Spleen (tissue), 11 donors: ENCODE measurements around the gene RS1. TPM values are rescaled to one million over a fixed set of nuclear protein-coding genes. Genes with fewer than 3 reads are reported as not detected.

ENCODE experiments used
- DNase-seq: peaks from one replicate; pipeline ENCODE4 v3.0.0-alpha.2; 2020
- H3K27ac ChIP-seq, 8 donors: fragments of 200-600 bp; sonication (generic) in 7 of 8; 1 replicate in 4 of 8; 2 replicates in 4 of 8; pipeline versions ENCODE4 v1.5.0 to v1.8.0; 2016 to 2021; ENCODE audit warnings: inconsistent platforms in 4 of 8, mild to moderate bottlenecking in 4 of 8, moderate library complexity in 1 of 8
- H3K27me3 ChIP-seq, 7 donors: fragments of 200-600 bp; sonication (generic) in 6 of 7; replicated peaks in 1 of 7; 1 replicate in 4 of 7; 2 replicates in 3 of 7; pipeline versions ENCODE4 v1.5.0 to v1.8.0; 2016 to 2021; ENCODE audit warnings: inconsistent platforms in 3 of 7, mild to moderate bottlenecking in 1 of 7
- H3K36me3 ChIP-seq, 6 donors: fragments of 200-600 bp; sonication (generic) in 5 of 6; 1 replicate in 4 of 6; 2 replicates in 2 of 6; pipeline versions ENCODE4 v1.5.0 to v1.8.0; 2016 to 2021; ENCODE audit warnings: inconsistent platforms in 2 of 6
- H3K4me1 ChIP-seq, 6 donors: fragments of 200-600 bp; sonication (generic) in 5 of 6; 1 replicate in 3 of 6; 2 replicates in 3 of 6; pipeline versions ENCODE4 v1.5.0 to v1.8.0; 2016 to 2021; ENCODE audit warnings: inconsistent platforms in 3 of 6
- H3K4me3 ChIP-seq, 8 donors: fragments of 200-600 bp; sonication (generic) in 7 of 8; 1 replicate in 4 of 8; 2 replicates in 4 of 8; pipeline versions ENCODE4 v1.5.0 to v1.8.0; 2016 to 2021; ENCODE audit warnings: inconsistent platforms in 4 of 8, mild to moderate bottlenecking in 4 of 8, moderate library complexity in 2 of 8
- H3K9me3 ChIP-seq, 8 donors: fragments of 200-600 bp; sonication (generic) in 7 of 8; 1 replicate in 4 of 8; 2 replicates in 4 of 8; pipeline versions ENCODE4 v1.5.0 to v1.8.0; 2016 to 2021; ENCODE audit warnings: inconsistent platforms in 4 of 8
- POLR2A ChIP-seq, 3 donors: fragments of 450-650 bp; IDR thresholded peaks; one replicate each; pipeline ENCODE4 v1.5.1; 2017; ENCODE audit warnings: antibody characterized with exemption in 3 of 3, mild to moderate bottlenecking in 1 of 3
- POLR2AphosphoS5 ChIP-seq, 3 donors: sonication (generic); formaldehyde crosslinking; IDR thresholded peaks; one replicate each; pipeline ENCODE4 v1.5.1; 2017; ENCODE audit warnings: antibody characterized with exemption in 3 of 3
- WGBS, 5 donors: extraction: QIAGEN DNeasy Blood & Tissue Kit in 3 of 5; methylation state at CpG; one replicate each; pipeline versions ENCODE4 v1.1.5 to v1.1.7; 2013 to 2018; 5-methylcytosine and 5-hydroxymethylcytosine counted together
- intact Hi-C: fragments of 100-400 bp; cut with DNase I; formaldehyde crosslinking; loops from one replicate; pipeline ENCODE4 v1.15.0; 2023; ENCODE audit warnings: low total_unique reads
- polyA plus RNA-seq, 3 donors: library from polyadenylated mRNA; stranded (reverse); fragments of 200-250 nt; gene quantifications; one replicate each; pipeline ENCODE4 v1.2.1, GENCODE V29; 2013
- total RNA-seq, 7 donors: library from RNA; depleted of rRNA in 3 of 7; stranded (reverse); fragments of >200 nt in 3 of 7; fragmentation: NEBNext Ultra II Directional in 4 of 7; extraction: Animal tissue kit (Norgen Biotek cat#: 25700) in 4 of 7; gene quantifications; one replicate each; pipeline versions ENCODE4 v1.1.0 to v1.2.1, GENCODE V29; 2016 to 2021
- TF ChIP-seq, protein P1 (sequence below), 11 experiments: fragments of 200-600 bp in 7 of 11; fragments of 450-650 bp in 4 of 11; sonication (generic) in 4 of 11; IDR thresholded peaks in 8 of 11; conservative IDR thresholded peaks in 3 of 11; 1 replicate in 7 of 11; 2 replicates in 4 of 11; pipeline versions ENCODE4 v1.4.0 to v1.8.0; 2016 to 2021; ENCODE audit warnings: antibody characterized with exemption in 11 of 11, inconsistent platforms in 4 of 11, mild to moderate bottlenecking in 1 of 11
- donor health status: healthy with polysubstance abuse.
- donor health status: DM: no; HTN: no; CAD: no; lungs with moderate emphysema.
- donor health status: DM: no; HTN: no; CAD: no.
- donor health status: Bipolar disorder and iron deficiency.
- donor health status: healthy.
- donor health status: DM: no; HTN: no; CAD: no.
- donor health status: DM: yes; HTN: yes; CAD: no.

The RS1 gene
- total and polyA plus RNA-seq, 10 donors, result 0.04 TPM; not detected in 9

- intact Hi-C loops, result no loop called here
- Histone ChIP-seq H3K4me1 (no peaks in the 10 kb centered on the region), H3K9me3 (no peaks in the 10 kb centered on the region), H3K36me3 (peaks cover 0 to 21% (median 0%) of the 10 kb centered on the region in 6 donors), H3K4me3 (no peak overlapping the region), H3K27ac (no peak overlapping the region), H3K27me3 (no peaks in the 10 kb centered on the region)
- DNase-seq, result no peak
- TF ChIP-seq POLR2A (IDR thresholded peaks at IDR 0.05) (no peak), POLR2AphosphoS5 (IDR thresholded peaks at IDR 0.05) (no peak)
- TF ChIP-seq, protein P1, sequence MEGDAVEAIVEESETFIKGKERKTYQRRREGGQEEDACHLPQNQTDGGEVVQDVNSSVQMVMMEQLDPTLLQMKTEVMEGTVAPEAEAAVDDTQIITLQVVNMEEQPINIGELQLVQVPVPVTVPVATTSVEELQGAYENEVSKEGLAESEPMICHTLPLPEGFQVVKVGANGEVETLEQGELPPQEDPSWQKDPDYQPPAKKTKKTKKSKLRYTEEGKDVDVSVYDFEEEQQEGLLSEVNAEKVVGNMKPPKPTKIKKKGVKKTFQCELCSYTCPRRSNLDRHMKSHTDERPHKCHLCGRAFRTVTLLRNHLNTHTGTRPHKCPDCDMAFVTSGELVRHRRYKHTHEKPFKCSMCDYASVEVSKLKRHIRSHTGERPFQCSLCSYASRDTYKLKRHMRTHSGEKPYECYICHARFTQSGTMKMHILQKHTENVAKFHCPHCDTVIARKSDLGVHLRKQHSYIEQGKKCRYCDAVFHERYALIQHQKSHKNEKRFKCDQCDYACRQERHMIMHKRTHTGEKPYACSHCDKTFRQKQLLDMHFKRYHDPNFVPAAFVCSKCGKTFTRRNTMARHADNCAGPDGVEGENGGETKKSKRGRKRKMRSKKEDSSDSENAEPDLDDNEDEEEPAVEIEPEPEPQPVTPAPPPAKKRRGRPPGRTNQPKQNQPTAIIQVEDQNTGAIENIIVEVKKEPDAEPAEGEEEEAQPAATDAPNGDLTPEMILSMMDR (IDR thresholded peaks at IDR 0.05 in 8 of 11, conservative IDR thresholded peaks at IDR 0.05 in 3 of 11), result no peak
- 87 to 100% (median 93%) methylated on average over 3 of the region's 3 CpGs for WGBS, 5 donors
Observed at GRCh38 chrX:18613930-18614639, 57.8 kb downstream of the RS1 start.

DNA sequence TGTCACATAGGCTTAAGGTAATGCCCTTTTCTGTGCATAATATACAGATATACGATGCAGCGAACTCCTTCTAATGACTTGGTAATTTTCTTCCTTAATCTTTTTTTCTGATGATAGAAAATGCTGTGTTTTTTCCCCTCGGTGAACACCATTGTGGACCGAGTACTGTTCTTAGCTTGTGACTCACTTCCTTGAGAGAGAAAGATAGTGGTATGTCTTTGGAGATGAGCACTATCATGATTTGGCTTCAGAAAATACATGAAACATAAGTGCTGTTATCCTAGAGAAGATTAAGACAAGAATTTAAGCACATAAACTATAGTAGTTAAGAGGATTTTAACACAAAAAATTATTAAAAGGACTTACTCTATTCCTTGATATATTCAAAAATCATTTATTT lies 63.9 kb downstream of the RS1 start:
- TF ChIP-seq POLR2A (IDR thresholded peaks at IDR 0.05) (no peak), POLR2AphosphoS5 (IDR thresholded peaks at IDR 0.05) (no peak)
- TF ChIP-seq, protein P1 (IDR thresholded peaks at IDR 0.05 in 8 of 11, conservative IDR thresholded peaks at IDR 0.05 in 3 of 11), result no peak
- no peak overlapping the region for H3K27ac ChIP-seq
- DNase-seq, result no peak
- no peaks in the 10 kb centered on the region for H3K27me3 ChIP-seq
- intact Hi-C loops, result no loop called here
- 80 to 91% (median 87%) methylated on average over 4 of the region's 4 CpGs for WGBS, 5 donors
- H3K9me3 ChIP-seq, result no peaks in the 10 kb centered on the region
- H3K4me1 ChIP-seq, result no peaks in the 10 kb centered on the region
- H3K36me3 ChIP-seq, result peaks cover 0 to 49% (median 3%) of the 10 kb centered on the region in 6 donors
- no peak overlapping the region for H3K4me3 ChIP-seq

DNA sequence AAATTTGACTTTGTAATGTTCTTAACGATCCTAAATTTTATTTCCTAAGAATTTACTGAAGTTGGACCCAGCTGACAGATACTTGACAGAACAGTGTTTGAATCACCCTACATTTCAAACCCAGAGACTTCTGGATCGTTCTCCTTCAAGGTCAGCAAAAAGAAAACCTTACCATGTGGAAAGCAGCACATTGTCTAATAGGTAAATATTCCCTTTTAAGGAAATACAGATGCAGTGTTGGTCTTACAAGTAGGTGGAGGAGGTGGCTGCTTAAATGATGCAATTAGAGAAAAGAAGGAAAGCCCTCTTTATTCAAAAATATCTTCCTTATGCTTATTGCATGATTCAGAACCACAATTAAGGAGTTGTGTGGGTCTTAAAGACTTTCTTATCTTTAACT lies 73.5 kb downstream of the RS1 start:
- no peak overlapping the region for H3K27ac ChIP-seq
- H3K27me3 ChIP-seq, result peaks cover 0 to 4% (median 0%) of the 10 kb centered on the region in 7 donors
- no peaks in the 10 kb centered on the region for H3K4me1 ChIP-seq
- H3K4me3 ChIP-seq, result no peak overlapping the region
- TF ChIP-seq POLR2AphosphoS5 (IDR thresholded peaks at IDR 0.05) (no peak), POLR2A (IDR thresholded peaks at IDR 0.05) (no peak)
- TF ChIP-seq, protein P1 (IDR thresholded peaks at IDR 0.05 in 8 of 11, conservative IDR thresholded peaks at IDR 0.05 in 3 of 11), result no peak
- H3K36me3 ChIP-seq, result peaks cover 0 to 33% (median 2%) of the 10 kb centered on the region in 6 donors
- no peaks in the 10 kb centered on the region for H3K9me3 ChIP-seq
- intact Hi-C loops, result no loop called here
- DNase-seq, result no peak
- 66 to 92% (median 82%) methylated on average over 2 of the region's 2 CpGs for WGBS, 5 donors

GRCh38 chrX:18596096-18596495 lies 75.8 kb downstream of the RS1 start:
- DNase-seq, result no peak
- TF ChIP-seq, protein P1 (IDR thresholded peaks at IDR 0.05 in 8 of 11, conservative IDR thresholded peaks at IDR 0.05 in 3 of 11), result no peak
- TF ChIP-seq POLR2A (IDR thresholded peaks at IDR 0.05) (no peak), POLR2AphosphoS5 (IDR thresholded peaks at IDR 0.05) (no peak)
- 67 to 91% (median 82%) methylated on average over 4 of the region's 4 CpGs for WGBS, 5 donors
- Histone ChIP-seq H3K27me3 (peaks cover 0 to 4% (median 0%) of the 10 kb centered on the region in 7 donors), H3K4me3 (no peak overlapping the region), H3K27ac (no peak overlapping the region), H3K9me3 (no peaks in the 10 kb centered on the region), H3K4me1 (no peaks in the 10 kb centered on the region), H3K36me3 (peaks cover 0 to 34% (median 2%) of the 10 kb centered on the region in 6 donors)
- intact Hi-C loops, result no loop called here
